ENCODE data around the gene SMCHD1.

- TF ChIP-seq, protein P1, sequence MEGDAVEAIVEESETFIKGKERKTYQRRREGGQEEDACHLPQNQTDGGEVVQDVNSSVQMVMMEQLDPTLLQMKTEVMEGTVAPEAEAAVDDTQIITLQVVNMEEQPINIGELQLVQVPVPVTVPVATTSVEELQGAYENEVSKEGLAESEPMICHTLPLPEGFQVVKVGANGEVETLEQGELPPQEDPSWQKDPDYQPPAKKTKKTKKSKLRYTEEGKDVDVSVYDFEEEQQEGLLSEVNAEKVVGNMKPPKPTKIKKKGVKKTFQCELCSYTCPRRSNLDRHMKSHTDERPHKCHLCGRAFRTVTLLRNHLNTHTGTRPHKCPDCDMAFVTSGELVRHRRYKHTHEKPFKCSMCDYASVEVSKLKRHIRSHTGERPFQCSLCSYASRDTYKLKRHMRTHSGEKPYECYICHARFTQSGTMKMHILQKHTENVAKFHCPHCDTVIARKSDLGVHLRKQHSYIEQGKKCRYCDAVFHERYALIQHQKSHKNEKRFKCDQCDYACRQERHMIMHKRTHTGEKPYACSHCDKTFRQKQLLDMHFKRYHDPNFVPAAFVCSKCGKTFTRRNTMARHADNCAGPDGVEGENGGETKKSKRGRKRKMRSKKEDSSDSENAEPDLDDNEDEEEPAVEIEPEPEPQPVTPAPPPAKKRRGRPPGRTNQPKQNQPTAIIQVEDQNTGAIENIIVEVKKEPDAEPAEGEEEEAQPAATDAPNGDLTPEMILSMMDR (IDR thresholded peaks at IDR 0.05), result no peak
- TF ChIP-seq POLR2A (IDR thresholded peaks at IDR 0.05), result no peak
Observed at GRCh38 chr18:2777241-2777640, 121.7 kb downstream of the SMCHD1 start.

All from Peyer's patch (tissue), 4 donors.